ENCODE results near the gene ATP1B2. TPM values are rescaled to one million over a fixed set of nuclear protein-coding genes. Genes with fewer than 3 reads are reported as not detected.

Gene ATP1B2
- total and polyA plus RNA-seq, 9 of the 15 experiments (the other 6 are each of a cell fraction or from before 2014, with no cell fraction given): 0.23 to 6.0 (median 0.99) TPM

DNA sequence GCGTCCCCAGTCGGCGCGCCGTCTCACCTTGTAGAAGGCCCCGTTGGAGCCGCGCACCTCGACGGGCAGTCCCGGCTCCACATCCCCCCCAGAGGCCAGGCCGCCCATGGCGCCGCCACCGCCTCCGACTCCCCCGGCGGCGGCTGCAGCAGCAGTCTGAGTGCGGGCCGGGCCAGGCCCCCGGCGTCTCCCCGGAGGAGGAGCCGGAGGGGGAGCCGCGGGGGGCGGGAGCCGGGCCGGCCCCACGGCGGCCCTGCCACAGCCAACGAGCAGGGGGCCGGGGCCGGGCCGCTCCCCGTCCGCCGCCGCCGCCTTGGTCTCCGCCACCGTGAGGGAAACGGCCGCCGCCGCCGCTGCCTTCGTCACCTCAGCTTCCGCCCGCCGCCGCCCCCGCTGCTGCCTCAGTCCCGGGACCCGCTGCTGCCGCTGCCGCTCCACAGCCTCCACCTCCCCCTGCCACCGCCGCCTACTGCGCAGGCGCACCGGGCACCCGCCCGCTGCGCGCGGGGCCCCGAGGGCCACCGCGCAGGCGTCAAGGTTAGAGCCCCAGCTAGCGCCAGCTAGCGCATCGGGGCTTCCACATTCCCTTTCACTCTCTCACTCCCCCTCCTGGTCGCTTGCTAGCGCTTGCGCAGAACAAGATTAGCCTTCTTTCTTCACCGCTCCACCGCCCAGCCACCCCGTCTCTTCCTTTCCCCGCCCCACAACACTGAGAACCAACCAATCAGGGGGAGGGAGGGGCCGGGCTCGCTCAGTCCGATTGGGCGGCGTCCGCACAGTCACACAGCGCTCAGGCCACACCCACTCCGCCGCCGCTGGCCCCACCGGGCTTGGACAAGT, 36.1 kb upstream of the ATP1B2 start, which contains the start of gene FXR2 (continued):
- TF ChIP-seq, protein P1, sequence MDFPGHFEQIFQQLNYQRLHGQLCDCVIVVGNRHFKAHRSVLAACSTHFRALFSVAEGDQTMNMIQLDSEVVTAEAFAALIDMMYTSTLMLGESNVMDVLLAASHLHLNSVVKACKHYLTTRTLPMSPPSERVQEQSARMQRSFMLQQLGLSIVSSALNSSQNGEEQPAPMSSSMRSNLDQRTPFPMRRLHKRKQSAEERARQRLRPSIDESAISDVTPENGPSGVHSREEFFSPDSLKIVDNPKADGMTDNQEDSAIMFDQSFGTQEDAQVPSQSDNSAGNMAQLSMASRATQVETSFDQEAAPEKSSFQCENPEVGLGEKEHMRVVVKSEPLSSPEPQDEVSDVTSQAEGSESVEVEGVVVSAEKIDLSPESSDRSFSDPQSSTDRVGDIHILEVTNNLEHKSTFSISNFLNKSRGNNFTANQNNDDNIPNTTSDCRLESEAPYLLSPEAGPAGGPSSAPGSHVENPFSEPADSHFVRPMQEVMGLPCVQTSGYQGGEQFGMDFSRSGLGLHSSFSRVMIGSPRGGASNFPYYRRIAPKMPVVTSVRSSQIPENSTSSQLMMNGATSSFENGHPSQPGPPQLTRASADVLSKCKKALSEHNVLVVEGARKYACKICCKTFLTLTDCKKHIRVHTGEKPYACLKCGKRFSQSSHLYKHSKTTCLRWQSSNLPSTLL (IDR thresholded peaks at IDR 0.05): no peak
- TF ChIP-seq PYGO2 (tag; IDR thresholded peaks at IDR 0.05): no peak
- TF ChIP-seq DDX20 (tag; IDR thresholded peaks at IDR 0.05; ENCODE audit: low read depth): no peak
- no peak for TF ChIP-seq ZNF408 (CRISPR knock-in tag; IDR thresholded peaks at IDR 0.05; ENCODE audit: low read depth)
- TF ChIP-seq, protein P2, sequence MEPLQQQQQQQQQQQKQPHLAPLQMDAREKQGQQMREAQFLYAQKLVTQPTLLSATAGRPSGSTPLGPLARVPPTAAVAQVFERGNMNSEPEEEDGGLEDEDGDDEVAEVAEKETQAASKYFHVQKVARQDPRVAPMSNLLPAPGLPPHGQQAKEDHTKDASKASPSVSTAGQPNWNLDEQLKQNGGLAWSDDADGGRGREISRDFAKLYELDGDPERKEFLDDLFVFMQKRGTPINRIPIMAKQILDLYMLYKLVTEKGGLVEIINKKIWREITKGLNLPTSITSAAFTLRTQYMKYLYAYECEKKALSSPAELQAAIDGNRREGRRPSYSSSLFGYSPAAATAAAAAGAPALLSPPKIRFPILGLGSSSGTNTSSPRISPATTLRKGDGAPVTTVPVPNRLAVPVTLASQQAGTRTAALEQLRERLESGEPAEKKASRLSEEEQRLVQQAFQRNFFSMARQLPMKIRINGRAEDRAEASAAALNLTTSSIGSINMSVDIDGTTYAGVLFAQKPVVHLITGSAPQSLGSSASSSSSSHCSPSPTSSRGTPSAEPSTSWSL (CRISPR knock-in tag; IDR thresholded peaks at IDR 0.05; ENCODE audit: borderline replicate concordance): no peak
- TF ChIP-seq, protein P3, sequence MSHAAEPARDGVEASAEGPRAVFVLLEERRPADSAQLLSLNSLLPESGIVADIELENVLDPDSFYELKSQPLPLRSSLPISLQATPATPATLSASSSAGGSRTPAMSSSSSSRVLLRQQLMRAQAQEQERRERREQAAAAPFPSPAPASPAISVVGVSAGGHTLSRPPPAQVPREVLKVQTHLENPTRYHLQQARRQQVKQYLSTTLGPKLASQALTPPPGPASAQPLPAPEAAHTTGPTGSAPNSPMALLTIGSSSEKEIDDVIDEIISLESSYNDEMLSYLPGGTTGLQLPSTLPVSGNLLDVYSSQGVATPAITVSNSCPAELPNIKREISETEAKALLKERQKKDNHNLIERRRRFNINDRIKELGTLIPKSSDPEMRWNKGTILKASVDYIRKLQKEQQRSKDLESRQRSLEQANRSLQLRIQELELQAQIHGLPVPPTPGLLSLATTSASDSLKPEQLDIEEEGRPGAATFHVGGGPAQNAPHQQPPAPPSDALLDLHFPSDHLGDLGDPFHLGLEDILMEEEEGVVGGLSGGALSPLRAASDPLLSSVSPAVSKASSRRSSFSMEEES (CRISPR knock-in tag; IDR thresholded peaks at IDR 0.05): no peak
- TF ChIP-seq, protein P4, sequence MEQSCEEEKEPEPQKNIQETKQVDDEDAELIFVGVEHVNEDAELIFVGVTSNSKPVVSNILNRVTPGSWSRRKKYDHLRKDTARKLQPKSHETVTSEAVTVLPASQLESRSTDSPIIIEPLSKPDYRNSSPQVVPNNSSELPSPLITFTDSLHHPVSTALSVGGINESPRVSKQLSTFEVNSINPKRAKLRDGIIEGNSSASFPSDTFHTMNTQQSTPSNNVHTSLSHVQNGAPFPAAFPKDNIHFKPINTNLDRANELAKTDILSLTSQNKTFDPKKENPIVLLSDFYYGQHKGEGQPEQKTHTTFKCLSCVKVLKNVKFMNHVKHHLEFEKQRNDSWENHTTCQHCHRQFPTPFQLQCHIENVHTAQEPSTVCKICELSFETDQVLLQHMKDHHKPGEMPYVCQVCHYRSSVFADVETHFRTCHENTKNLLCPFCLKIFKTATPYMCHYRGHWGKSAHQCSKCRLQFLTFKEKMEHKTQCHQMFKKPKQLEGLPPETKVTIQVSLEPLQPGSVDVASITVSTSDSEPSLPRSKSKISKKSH (CRISPR knock-in tag; IDR thresholded peaks at IDR 0.05): no peak
- TF ChIP-seq, protein P5, sequence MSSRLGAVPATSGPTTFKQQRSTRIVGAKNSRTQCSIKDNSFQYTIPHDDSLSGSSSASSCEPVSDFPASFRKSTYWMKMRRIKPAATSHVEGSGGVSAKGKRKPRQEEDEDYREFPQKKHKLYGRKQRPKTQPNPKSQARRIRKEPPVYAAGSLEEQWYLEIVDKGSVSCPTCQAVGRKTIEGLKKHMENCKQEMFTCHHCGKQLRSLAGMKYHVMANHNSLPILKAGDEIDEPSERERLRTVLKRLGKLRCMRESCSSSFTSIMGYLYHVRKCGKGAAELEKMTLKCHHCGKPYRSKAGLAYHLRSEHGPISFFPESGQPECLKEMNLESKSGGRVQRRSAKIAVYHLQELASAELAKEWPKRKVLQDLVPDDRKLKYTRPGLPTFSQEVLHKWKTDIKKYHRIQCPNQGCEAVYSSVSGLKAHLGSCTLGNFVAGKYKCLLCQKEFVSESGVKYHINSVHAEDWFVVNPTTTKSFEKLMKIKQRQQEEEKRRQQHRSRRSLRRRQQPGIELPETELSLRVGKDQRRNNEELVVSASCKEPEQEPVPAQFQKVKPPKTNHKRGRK (tag; IDR thresholded peaks at IDR 0.05): no peak
- no peak for TF ChIP-seq KLF6 (CRISPR knock-in tag; IDR thresholded peaks at IDR 0.05; ENCODE audit: borderline replicate concordance)
- TF ChIP-seq SMARCC2 (IDR thresholded peaks at IDR 0.05; ENCODE audit: low read depth): no peak
- TF ChIP-seq, protein P6, sequence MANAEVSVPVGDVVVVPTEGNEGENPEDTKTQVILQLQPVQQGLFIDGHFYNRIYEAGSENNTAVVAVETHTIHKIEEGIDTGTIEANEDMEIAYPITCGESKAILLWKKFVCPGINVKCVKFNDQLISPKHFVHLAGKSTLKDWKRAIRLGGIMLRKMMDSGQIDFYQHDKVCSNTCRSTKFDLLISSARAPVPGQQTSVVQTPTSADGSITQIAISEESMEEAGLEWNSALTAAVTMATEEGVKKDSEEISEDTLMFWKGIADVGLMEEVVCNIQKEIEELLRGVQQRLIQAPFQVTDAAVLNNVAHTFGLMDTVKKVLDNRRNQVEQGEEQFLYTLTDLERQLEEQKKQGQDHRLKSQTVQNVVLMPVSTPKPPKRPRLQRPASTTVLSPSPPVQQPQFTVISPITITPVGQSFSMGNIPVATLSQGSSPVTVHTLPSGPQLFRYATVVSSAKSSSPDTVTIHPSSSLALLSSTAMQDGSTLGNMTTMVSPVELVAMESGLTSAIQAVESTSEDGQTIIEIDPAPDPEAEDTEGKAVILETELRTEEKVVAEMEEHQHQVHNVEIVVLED (CRISPR knock-in tag; IDR thresholded peaks at IDR 0.05): no peak
- TF ChIP-seq SMAD4 (CRISPR knock-in tag; conservative IDR thresholded peaks at IDR 0.05): peak; percentile 34; the same call in 1 of the 2 replicates
- TF ChIP-seq ELF4 (CRISPR knock-in tag; IDR thresholded peaks at IDR 0.05): no peak
- no peak for TF ChIP-seq ZNF77 (CRISPR knock-in tag; IDR thresholded peaks at IDR 0.05)
- peak; percentile 67 for TF ChIP-seq ASH1L (IDR thresholded peaks at IDR 0.05; ENCODE audit: borderline replicate concordance, low read depth, partially characterized antibody)
- peak; percentile 56; the same call in 1 of the 2 replicates for TF ChIP-seq HDGF (IDR thresholded peaks at IDR 0.05)
- no peak for TF ChIP-seq FUS (optimal IDR thresholded peaks at IDR 0.05; ENCODE audit: low read depth, low read length)
